ENCODE data around the gene SIN3B.

The SIN3B gene

GRCh38 chr19:16867211-16867610 is 38.0 kb downstream of the SIN3B start:
- no peak for TF ChIP-seq CTCF (IDR thresholded peaks at IDR 0.05)
- Histone ChIP-seq H3K4me2 (ENCODE audit: low read length) (no peak overlapping the region), H3K27ac (no peak overlapping the region), H3K9ac (no peak overlapping the region), H3K27me3 (ENCODE audit: control insufficient read depth, insufficient read depth, low read length) (no peaks in the 10 kb centered on the region), H3K9me3 (ENCODE audit: control insufficient read depth, low read length) (no peaks in the 10 kb centered on the region), H3K4me1 (no peaks in the 10 kb centered on the region), H3K36me3 (ENCODE audit: control insufficient read depth, insufficient read depth, low read length) (no peaks in the 10 kb centered on the region), H2AFZ (no peak overlapping the region), H3K79me2 (peaks cover 7% of the 10 kb centered on the region), H3K4me3 (ENCODE audit: low read depth, low read length) (no peak overlapping the region)

DNA sequence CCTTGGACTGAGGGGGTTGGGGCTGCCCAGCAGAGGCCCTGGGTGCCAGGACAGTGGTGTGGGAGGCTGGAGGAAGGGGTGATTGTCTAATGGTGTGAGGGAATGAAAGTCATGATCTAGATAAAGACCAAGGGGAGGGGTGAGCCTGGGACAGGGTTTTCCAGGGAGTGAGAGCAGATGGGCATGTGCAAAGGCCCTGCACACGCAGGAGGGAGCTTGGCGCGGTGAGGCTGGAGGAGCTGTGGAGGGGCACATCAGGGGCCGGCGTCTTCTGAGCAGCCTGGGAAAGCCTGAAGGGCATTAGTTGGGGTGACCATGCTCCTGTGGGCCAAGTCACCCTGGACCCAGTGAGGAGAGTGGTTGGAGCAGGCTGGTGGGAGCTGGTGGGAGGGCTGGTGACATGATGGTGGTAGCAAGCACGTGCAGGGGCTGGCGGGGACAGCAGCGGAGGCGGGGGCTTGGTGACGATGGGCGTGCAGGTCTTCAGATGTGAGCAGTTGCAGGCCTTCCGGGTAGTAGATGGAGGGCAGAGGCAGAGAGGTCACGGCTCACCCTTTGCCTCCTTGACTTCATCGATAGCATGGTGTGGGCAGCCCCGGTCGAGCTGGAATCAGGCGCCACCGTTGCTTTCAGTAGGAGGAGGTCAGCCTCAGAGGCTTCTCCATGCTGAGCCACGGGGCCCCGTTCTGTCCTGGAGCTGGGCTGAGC is 39.4 kb downstream of the SIN3B start:
- no peak overlapping the region for H3K9ac ChIP-seq
- H3K4me1 ChIP-seq = no peaks in the 10 kb centered on the region
- no peaks in the 10 kb centered on the region for H3K36me3 ChIP-seq (ENCODE audit: control insufficient read depth, insufficient read depth, low read length)
- H3K27ac ChIP-seq = no peak overlapping the region
- H3K4me3 ChIP-seq (ENCODE audit: low read depth, low read length) = no peak overlapping the region
- H2AFZ ChIP-seq = no peak overlapping the region
- no peak for TF ChIP-seq CTCF (IDR thresholded peaks at IDR 0.05)
- no peaks in the 10 kb centered on the region for H3K27me3 ChIP-seq (ENCODE audit: control insufficient read depth, insufficient read depth, low read length)
- H3K79me2 ChIP-seq = peaks cover 16% of the 10 kb centered on the region
- no peaks in the 10 kb centered on the region for H3K9me3 ChIP-seq (ENCODE audit: control insufficient read depth, low read length)
- H3K4me2 ChIP-seq (ENCODE audit: low read length) = no peak overlapping the region

- Histone ChIP-seq H3K27me3 (ENCODE audit: control insufficient read depth, insufficient read depth, low read length) (no peaks in the 10 kb centered on the region), H3K79me2 (peaks cover 16% of the 10 kb centered on the region), H3K9ac (no peak overlapping the region), H3K4me1 (no peaks in the 10 kb centered on the region), H3K9me3 (ENCODE audit: control insufficient read depth, low read length) (no peaks in the 10 kb centered on the region), H2AFZ (no peak overlapping the region), H3K4me3 (ENCODE audit: low read depth, low read length) (no peak overlapping the region), H3K27ac (no peak overlapping the region), H3K4me2 (ENCODE audit: low read length) (no peak overlapping the region), H3K36me3 (ENCODE audit: control insufficient read depth, insufficient read depth, low read length) (no peaks in the 10 kb centered on the region)
- TF ChIP-seq CTCF (IDR thresholded peaks at IDR 0.05) = no peak
These were observed 40.3 kb downstream of the SIN3B start for GRCh38 chr19:16869331-16869972.

- Histone ChIP-seq H3K4me1 (no peaks in the 10 kb centered on the region), H3K79me2 (peaks cover 14% of the 10 kb centered on the region), H3K27me3 (ENCODE audit: control insufficient read depth, insufficient read depth, low read length) (no peaks in the 10 kb centered on the region), H3K36me3 (ENCODE audit: control insufficient read depth, insufficient read depth, low read length) (no peaks in the 10 kb centered on the region), H2AFZ (no peak overlapping the region), H3K4me2 (ENCODE audit: low read length) (no peak overlapping the region), H3K4me3 (ENCODE audit: low read depth, low read length) (no peak overlapping the region), H3K27ac (peak overlapping the region; percentile 76), H3K9ac (no peak overlapping the region), H3K9me3 (ENCODE audit: control insufficient read depth, low read length) (no peaks in the 10 kb centered on the region)
- TF ChIP-seq CTCF (IDR thresholded peaks at IDR 0.05) = no peak
These were observed 42.7 kb downstream of the SIN3B start for GRCh38 chr19:16871871-16872270.

GRCh38 chr19:16872728-16873127 is 43.5 kb downstream of the SIN3B start:
- Histone ChIP-seq H3K79me2 (peaks cover 8% of the 10 kb centered on the region), H3K27ac (peak overlapping the region; percentile 76), H3K4me3 (ENCODE audit: low read depth, low read length) (no peak overlapping the region), H3K27me3 (ENCODE audit: control insufficient read depth, insufficient read depth, low read length) (no peaks in the 10 kb centered on the region), H3K36me3 (ENCODE audit: control insufficient read depth, insufficient read depth, low read length) (no peaks in the 10 kb centered on the region), H3K9me3 (ENCODE audit: control insufficient read depth, low read length) (no peaks in the 10 kb centered on the region), H3K9ac (no peak overlapping the region), H2AFZ (no peak overlapping the region), H3K4me1 (no peaks in the 10 kb centered on the region), H3K4me2 (ENCODE audit: low read length) (no peak overlapping the region)
- TF ChIP-seq CTCF (IDR thresholded peaks at IDR 0.05) = no peak

Data from parathyroid adenoma (tissue), 2 donors.